Aorta (tissue), 5 donors: ENCODE data around the gene MC1R. TPM values are rescaled to one million over a fixed set of nuclear protein-coding genes. Genes with fewer than 3 reads are reported as not detected.
"Not testable (repeated sequence)": the region's sequence is repeated elsewhere in the genome, so short reads cannot be mapped to it uniquely, and the experiment has no call there.

Source experiments
- ATAC-seq: fragments of 200-7000 bp; cut with Tn5 transposase; one replicate; pipeline ENCODE4 v1.9.1; 2022; ENCODE audit warnings: moderate library complexity; ENCODE audit not compliant: low FRiP score
- DNase-seq, 2 donors: peaks; one replicate each; pipeline ENCODE4 v3.0.0-alpha.2; 2020
- H3K27ac ChIP-seq, 2 donors: one replicate each; pipeline ENCODE4 v1.5.1; 2013; ENCODE audit warnings: low read length in 2 of 2, mild to moderate bottlenecking in 2 of 2, moderate library complexity in 2 of 2, control low read depth in 1 of 2, inconsistent platforms in 1 of 2, low read depth in 1 of 2
- H3K27me3 ChIP-seq, 2 donors: one replicate each; pipeline ENCODE4 v1.6.1; 2013; ENCODE audit warnings: control low read depth in 1 of 2, low read length in 1 of 2, mild to moderate bottlenecking in 1 of 2, moderate library complexity in 1 of 2; ENCODE audit not compliant: insufficient read depth in 2 of 2, control insufficient read depth in 1 of 2
- H3K36me3 ChIP-seq, 2 donors: one replicate each; pipeline ENCODE4 v1.6.1; 2013; ENCODE audit warnings: control low read depth in 1 of 2, low read length in 1 of 2, mild to moderate bottlenecking in 1 of 2; ENCODE audit not compliant: insufficient read depth in 2 of 2, control insufficient read depth in 1 of 2
- H3K4me1 ChIP-seq, 2 donors: one replicate each; pipeline ENCODE4 v1.6.1; 2013; ENCODE audit warnings: low read length in 2 of 2, control low read depth in 1 of 2, mild to moderate bottlenecking in 1 of 2, moderate library complexity in 1 of 2; ENCODE audit not compliant: insufficient read depth in 2 of 2, control insufficient read depth in 1 of 2
- H3K4me3 ChIP-seq, 2 donors: one replicate each; pipeline ENCODE4 v1.5.1; 2013; ENCODE audit warnings: low read length in 2 of 2, control low read depth in 1 of 2, mild to moderate bottlenecking in 1 of 2
- H3K9me3 ChIP-seq: one replicate; pipeline ENCODE4 v1.6.1; 2013; ENCODE audit warnings: mild to moderate bottlenecking, low read length; ENCODE audit not compliant: control insufficient read depth
- WGBS, 2 donors: extraction: QIAGEN DNeasy Blood & Tissue Kit; methylation state at CpG; one replicate each; pipeline ENCODE4 v1.1.7; 2013; 5-methylcytosine and 5-hydroxymethylcytosine counted together
- intact Hi-C, 2 donors: fragments of 100-400 bp; cut with DNase I; formaldehyde crosslinking; loops; one replicate each; pipeline versions ENCODE4 v1.14.2 to v1.15.0; 2022
- polyA plus RNA-seq, 2 donors: library from polyadenylated mRNA; stranded (reverse); fragments of 200-250 nt; gene quantifications; one replicate each; pipeline ENCODE4 v1.2.3, GENCODE V29; 2013
- total RNA-seq, 2 donors: library from RNA; stranded (reverse); fragmentation: NEBNext Ultra II Directional; extraction: Animal tissue kit (Norgen Biotek cat#: 25700); gene quantifications; one replicate each; pipeline ENCODE4 v1.2.1, GENCODE V29; 2021
- donor health status: healthy with polysubstance abuse.
- donor health status: Bipolar disorder and iron deficiency.
- donor health status: DM: no; HTN: no; CAD: no.
- donor health status: DM: no; HTN: no; CAD: no.
- donor health status: DM: yes; HTN: yes; CAD: no.

The MC1R gene
- total and polyA plus RNA-seq, 4 donors, result 1.5 to 12.1 (median 7.5) TPM

DNA sequence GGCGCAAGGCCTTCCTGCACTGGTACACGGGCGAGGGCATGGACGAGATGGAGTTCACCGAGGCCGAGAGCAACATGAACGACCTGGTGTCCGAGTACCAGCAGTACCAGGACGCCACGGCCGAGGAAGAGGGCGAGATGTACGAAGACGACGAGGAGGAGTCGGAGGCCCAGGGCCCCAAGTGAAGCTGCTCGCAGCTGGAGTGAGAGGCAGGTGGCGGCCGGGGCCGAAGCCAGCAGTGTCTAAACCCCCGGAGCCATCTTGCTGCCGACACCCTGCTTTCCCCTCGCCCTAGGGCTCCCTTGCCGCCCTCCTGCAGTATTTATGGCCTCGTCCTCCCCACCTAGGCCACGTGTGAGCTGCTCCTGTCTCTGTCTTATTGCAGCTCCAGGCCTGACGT lies 17.0 kb downstream of the MC1R start:
- intact Hi-C loops, H3K4me1 ChIP-seq, H3K4me3 ChIP-seq, DNase-seq, H3K9me3 ChIP-seq, H3K27me3 ChIP-seq, ATAC-seq, H3K27ac ChIP-seq, H3K36me3 ChIP-seq: not testable (repeated sequence)
- WGBS, 2 donors, result 91 to 92% methylated on average over 23 to 27 of the region's 27 CpGs

DNA sequence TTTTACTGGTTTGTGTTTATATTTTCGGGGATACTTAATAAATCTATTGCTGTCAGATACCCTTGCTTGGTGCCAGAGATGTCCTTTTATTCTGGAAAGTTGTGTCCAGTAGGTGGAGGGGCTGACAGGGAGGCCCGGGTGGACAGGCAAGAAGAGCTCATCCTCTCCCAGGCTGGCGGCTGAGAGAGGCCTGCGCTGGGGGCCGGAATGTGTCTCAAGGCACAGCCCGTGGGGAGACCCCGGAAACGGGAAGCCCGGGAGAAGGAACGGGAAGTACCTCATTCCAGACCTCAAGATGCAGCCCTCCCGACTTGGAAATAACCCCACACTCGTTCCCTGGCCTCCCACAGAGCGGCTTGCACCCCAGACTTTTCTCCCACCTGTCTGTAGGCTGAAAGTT lies 17.4 kb downstream of the MC1R start:
- Histone ChIP-seq H3K9me3 (no peaks in the 10 kb centered on the region), H3K36me3 (no peaks in the 10 kb centered on the region), H3K27ac (no peak overlapping the region), H3K27me3 (no peaks in the 10 kb centered on the region), H3K4me3 (no peak overlapping the region), H3K4me1 (no peaks in the 10 kb centered on the region)
- WGBS, 2 donors, result 83 to 87% methylated on average over 13 of the region's 13 CpGs
- ATAC-seq (no peak), DNase-seq (no peak)
- intact Hi-C loops, result no loop called here

DNA sequence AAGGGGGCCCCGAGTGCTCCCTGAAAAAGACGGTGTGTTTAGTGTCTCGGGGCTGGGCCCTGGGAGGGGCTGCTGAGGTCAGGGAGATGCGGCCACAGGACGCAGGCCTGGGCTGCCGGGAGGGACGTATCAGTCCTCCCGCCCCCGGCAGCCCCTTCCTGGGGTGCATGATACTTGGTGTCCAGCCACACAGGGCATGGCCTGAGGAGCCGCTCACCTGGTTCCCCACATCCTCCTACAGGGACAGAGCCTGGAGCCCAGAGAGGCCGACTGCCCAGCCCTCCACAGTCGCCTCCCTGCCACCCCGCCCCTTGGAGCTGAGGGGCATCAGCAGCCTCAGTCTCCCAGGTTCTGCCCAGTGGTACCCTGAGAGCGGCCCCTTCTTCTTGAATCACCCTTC lies 17.8 kb downstream of the MC1R start:
- ATAC-seq, result peak; percentile 16

DNA sequence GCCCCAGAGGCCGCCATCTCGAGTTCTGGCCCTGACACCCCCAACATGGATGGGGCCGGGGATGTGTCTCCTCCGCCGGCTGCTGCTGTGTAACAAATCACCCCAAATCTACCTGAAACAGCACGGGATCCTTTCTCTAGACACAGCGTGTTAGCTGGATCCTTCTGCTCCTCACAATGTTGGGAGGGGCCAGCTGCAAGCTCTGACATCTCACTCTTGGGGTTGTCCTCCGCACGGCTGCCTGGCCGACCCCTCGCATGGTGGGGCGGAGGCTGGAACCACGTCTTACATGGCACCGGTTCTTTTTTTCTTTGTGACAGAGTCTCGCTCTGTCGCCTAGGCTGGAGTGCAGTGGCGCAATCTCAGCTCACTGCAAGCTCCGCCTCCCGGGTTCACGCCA lies 18.3 kb downstream of the MC1R start:
- no peaks in the 10 kb centered on the region for H3K4me1 ChIP-seq
- intact Hi-C loops, result no loop called here
- no peak overlapping the region for H3K4me3 ChIP-seq
- no peaks in the 10 kb centered on the region for H3K9me3 ChIP-seq
- no peak for ATAC-seq
- WGBS, 2 donors, result 90 to 93% methylated on average over 20 of the region's 20 CpGs
- no peaks in the 10 kb centered on the region for H3K27me3 ChIP-seq
- DNase-seq, result no peak
- H3K36me3 ChIP-seq, result no peaks in the 10 kb centered on the region
- no peak overlapping the region for H3K27ac ChIP-seq

More for the DNA sequence above, 17.8 kb downstream of the MC1R start:
- no peaks in the 10 kb centered on the region for H3K27me3 ChIP-seq
- no peaks in the 10 kb centered on the region for H3K36me3 ChIP-seq
- intact Hi-C loops, result no loop called here
- DNase-seq, result no peak
- WGBS, 2 donors, result 92 to 94% methylated on average over 14 of the region's 14 CpGs
- H3K27ac ChIP-seq, result no peak overlapping the region
- H3K9me3 ChIP-seq, result no peaks in the 10 kb centered on the region
- no peak overlapping the region for H3K4me3 ChIP-seq
- H3K4me1 ChIP-seq, result no peaks in the 10 kb centered on the region

DNA sequence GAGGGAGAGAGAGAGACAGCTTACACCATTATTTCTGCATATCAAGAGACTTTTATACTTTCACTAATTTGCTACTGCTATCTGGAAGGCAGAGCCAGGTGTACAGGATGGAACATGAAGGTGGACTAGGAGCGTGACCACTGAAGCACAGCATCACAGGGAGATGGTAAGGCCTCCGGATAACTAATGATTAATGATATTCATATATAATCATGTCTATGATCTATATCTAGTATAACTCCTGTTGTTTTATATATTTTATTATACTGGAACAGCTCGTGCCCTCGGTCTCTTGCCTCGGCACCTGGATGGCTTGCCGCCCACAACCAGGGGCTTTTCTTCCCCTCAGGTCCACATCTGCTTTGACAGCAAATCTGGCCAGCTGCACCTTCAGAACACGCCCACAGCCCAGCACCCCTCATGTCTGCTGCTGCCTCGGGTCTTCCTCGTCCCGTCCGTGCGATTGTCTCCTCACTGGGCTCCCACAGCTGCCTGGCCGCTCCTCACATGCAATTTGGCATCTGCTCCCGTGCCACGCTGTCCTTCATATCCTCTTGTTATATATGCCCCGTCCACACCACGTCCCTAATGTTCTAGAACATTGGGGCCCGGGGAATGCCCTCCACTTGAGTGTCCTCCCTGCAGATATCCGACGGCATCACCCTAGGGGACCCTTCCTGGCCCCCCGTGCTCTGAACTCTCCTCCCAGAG lies 19.7 kb downstream of the MC1R start:
- no peaks in the 10 kb centered on the region for H3K36me3 ChIP-seq
- no peak overlapping the region for H3K4me3 ChIP-seq
- no peaks in the 10 kb centered on the region for H3K27me3 ChIP-seq
- intact Hi-C loops, result no loop called here
- no peaks in the 10 kb centered on the region for H3K9me3 ChIP-seq
- DNase-seq (no peak), ATAC-seq (no peak)
- no peaks in the 10 kb centered on the region for H3K4me1 ChIP-seq
- no peak overlapping the region for H3K27ac ChIP-seq
- WGBS, 2 donors, result 76 to 77% methylated on average over 21 of the region's 21 CpGs

DNA sequence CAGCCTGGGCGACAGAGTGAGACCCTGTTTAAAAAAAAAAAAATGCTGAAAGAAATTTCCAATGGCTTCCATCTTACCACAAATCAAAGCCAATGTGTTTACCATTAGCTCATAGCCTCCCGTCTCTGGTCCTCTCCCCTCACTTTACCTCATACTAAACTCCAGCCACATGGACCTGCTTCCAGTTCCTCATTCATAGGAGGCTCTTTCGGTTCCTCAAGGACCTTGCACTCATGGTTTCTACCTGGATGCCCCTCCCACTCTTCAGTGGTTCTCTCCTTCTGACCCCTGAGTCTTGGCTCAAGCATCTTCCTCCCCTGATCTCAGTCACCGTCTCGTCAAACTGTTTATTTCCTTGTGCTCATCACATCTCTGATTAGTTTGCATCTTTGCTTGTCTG lies 26.1 kb downstream of the MC1R start:
- intact Hi-C loops, result no loop called here
- WGBS, 2 donors, result 78 to 80% methylated on average over 5 of the region's 5 CpGs
- ATAC-seq, result no peak

DNA sequence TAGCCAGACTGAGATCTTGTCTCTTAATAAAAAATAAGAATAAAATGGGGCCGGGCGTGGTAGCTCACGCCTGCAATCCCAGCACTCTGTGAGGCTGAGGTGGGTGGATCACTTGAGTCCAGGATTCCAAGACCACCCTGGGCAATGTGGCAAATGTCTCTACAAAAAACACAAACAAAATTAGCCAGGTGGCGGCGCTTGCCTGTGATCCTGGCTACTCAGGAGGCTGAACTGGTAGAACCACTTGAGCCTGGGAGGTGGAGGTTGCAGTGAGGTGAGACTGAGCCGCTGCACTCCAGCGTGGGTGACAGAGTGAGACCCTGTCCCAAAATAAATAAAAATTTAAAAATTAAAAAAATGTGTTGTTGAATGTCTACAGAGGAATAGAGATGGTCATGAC lies 27.0 kb downstream of the MC1R start:
- 66 to 69% methylated on average over 7 of the region's 7 CpGs for WGBS, 2 donors
- Histone ChIP-seq H3K27me3 (no peaks in the 10 kb centered on the region), H3K4me1 (no peaks in the 10 kb centered on the region), H3K27ac (no peak overlapping the region), H3K4me3 (no peak overlapping the region), H3K9me3 (no peaks in the 10 kb centered on the region), H3K36me3 (no peaks in the 10 kb centered on the region)
- intact Hi-C loops, result no loop called here
- DNase-seq (no peak), ATAC-seq (no peak)

More for the DNA sequence above, 26.1 kb downstream of the MC1R start:
- H3K27ac ChIP-seq, result no peak overlapping the region
- no peaks in the 10 kb centered on the region for H3K36me3 ChIP-seq
- H3K4me1 ChIP-seq, result no peaks in the 10 kb centered on the region
- no peak overlapping the region for H3K4me3 ChIP-seq
- no peaks in the 10 kb centered on the region for H3K27me3 ChIP-seq
- H3K9me3 ChIP-seq, result no peaks in the 10 kb centered on the region
- DNase-seq, result no peak

DNA sequence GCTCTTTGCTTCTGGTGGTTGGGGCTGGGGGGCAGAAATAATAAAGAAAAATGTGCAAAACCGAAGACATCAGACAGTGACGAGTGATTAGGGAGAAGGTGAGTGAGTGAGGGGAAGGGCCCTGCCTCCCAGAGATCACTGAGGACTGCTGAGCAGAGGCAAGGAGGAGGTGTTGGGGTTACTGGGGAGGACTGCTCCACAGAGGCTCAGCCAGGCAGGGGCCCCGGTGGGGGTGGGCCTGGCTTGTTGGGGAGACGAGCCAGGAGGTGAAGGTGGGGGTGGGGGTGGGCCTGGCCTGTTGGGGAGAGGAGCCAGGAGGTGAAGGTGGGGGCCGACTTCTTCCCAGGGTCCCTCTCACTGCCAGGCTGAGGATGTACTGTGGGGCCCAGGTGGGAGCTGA lies 27.9 kb downstream of the MC1R start:
- Histone ChIP-seq H3K4me3 (no peak overlapping the region), H3K36me3 (no peaks in the 10 kb centered on the region), H3K27me3 (no peaks in the 10 kb centered on the region), H3K9me3 (no peaks in the 10 kb centered on the region), H3K4me1 (no peaks in the 10 kb centered on the region), H3K27ac (no peak overlapping the region)
- DNase-seq (no peak), ATAC-seq (no peak)
- WGBS, 2 donors, result 64 to 70% methylated on average over 5 of the region's 5 CpGs
- intact Hi-C loops, result no loop called here

DNA sequence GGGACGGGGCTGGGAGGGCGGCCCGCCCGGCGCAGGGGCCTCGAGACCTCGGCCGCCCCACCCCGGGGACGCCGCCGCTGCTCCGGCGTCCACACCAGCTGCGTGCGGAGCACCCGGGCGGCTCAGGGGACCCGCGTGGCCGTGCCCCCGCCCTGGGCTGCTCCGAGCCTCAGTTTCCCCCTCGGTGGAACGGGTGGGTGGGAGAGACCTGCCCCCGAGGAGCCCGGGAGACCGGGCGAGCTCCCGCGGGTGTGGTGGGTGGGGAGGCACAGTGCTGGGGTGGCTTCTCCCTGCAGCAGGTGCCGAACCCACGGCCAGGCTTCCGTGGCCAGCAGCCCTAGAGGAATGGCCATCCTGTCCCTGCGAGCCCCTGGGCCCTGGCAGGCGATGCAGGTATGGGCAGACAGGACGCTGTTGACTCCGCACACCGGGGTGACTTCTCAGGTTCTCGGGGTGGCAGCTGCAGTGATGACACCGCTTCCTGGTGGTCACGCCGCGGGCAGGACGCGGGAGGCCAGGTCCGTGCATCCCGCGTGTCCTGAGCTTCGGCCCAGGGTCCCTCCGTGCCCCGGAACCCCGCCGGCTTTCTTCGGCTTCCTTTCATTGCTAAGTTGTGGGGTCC lies 30.6 kb downstream of the MC1R start:
- Histone ChIP-seq H3K4me1 (no peaks in the 10 kb centered on the region), H3K36me3 (no peaks in the 10 kb centered on the region), H3K27ac (no peak overlapping the region), H3K27me3 (no peaks in the 10 kb centered on the region), H3K4me3 (peak overlapping the region; percentile 39 to 41), H3K9me3 (no peaks in the 10 kb centered on the region)
- ATAC-seq, result no peak
- WGBS, 2 donors, result 23 to 31% methylated on average over 32 to 55 of the region's 55 CpGs
- intact Hi-C loops, result no loop called here
- no peak for DNase-seq
